Neural progenitor cell (in vitro differentiated cells): Measurements from ENCODE around the gene ARID5B.

Source experiments
- CTCF ChIP-seq: fragments of 200-600 bp; sonication (generic); IDR thresholded peaks from 2 replicates; pipeline ENCODE4 v1.5.1; 2017; ENCODE audit warnings: antibody characterized with exemption, mild to moderate bottlenecking
- EZH2 ChIP-seq: fragments of 200-600 bp; sonication (generic); IDR thresholded peaks from 2 replicates; pipeline ENCODE4 v1.6.1; 2017; ENCODE audit warnings: antibody characterized with exemption, mild to moderate bottlenecking, moderate library complexity
- EZH2phosphoT487 ChIP-seq: fragments of 200-600 bp; sonication (generic); IDR thresholded peaks from 2 replicates; pipeline ENCODE4 v1.6.1; 2017; ENCODE audit warnings: antibody characterized with exemption

GRCh38 chr10:61918989-61919388 lies 17.5 kb downstream of the ARID5B start:
- TF ChIP-seq CTCF (no peak), EZH2 (no peak), EZH2phosphoT487 (no peak)
